NT2/D1 (cell line): ENCODE data around the gene BBS9.

Experiments
- DNase-seq: peaks from one replicate; pipeline ENCODE4 v3.0.0-alpha.2; 2011; ENCODE audit warnings: low read depth, low spot score
- H3K27me3 ChIP-seq: 2 replicates; pipeline ENCODE4 v1.6.0; 2011; ENCODE audit warnings: mild to moderate bottlenecking; ENCODE audit not compliant: insufficient read length, insufficient read depth
- H3K36me3 ChIP-seq: 2 replicates; pipeline ENCODE4 v1.6.1; 2011; ENCODE audit warnings: mild to moderate bottlenecking, low read length, mixed read lengths; ENCODE audit not compliant: insufficient read depth, insufficient read length
- H3K4me1 ChIP-seq: 2 replicates; pipeline ENCODE4 v1.5.1; 2011; ENCODE audit not compliant: insufficient read depth, insufficient read length
- H3K4me3 ChIP-seq: 2 replicates; pipeline ENCODE4 v1.5.1; 2011; ENCODE audit warnings: low read depth; ENCODE audit not compliant: insufficient read length
- H3K9ac ChIP-seq: 2 replicates; pipeline ENCODE4 v1.6.0; 2011; ENCODE audit warnings: low read depth; ENCODE audit not compliant: insufficient read length
- H3K9me3 ChIP-seq: 2 replicates; pipeline ENCODE4 v1.5.1; 2011; ENCODE audit warnings: mild to moderate bottlenecking, low read length; ENCODE audit not compliant: insufficient read depth
- SUZ12 ChIP-seq: IDR thresholded peaks from 2 replicates; pipeline ENCODE4 v1.6.1; 2011; ENCODE audit not compliant: insufficient read length, insufficient read depth; ENCODE audit errors: extremely low read depth
- YY1 ChIP-seq: IDR thresholded peaks from 2 replicates; pipeline ENCODE4 v1.6.1; 2011; ENCODE audit not compliant: insufficient read length, insufficient read depth
- ZNF274 ChIP-seq: IDR thresholded peaks from 2 replicates; pipeline ENCODE4 v1.6.1; 2011; ENCODE audit warnings: mild to moderate bottlenecking, low read depth, low read length

BBS9 gene

DNA sequence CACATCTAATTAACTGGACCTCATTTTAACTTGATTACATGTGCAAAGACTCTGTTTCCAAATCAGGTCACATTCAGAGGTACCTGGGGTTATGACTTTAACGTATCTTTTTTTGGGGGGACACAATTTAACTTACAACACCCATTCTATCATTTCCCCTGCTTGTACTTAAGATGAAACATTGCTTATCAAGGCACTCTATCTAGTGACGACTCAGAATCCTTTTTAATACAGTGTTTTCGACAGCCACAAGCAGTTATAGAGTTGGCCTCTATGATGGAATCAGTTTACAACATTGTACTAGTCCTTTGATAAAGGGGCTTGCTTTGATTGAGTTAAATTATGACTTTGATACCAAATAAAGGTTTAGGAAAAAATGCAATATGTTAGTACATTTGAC lies 22.7 kb downstream of the BBS9 start:
- DNase-seq: no peak
- no peaks in the 10 kb centered on the region for H3K36me3 ChIP-seq
- no peaks in the 10 kb centered on the region for H3K9me3 ChIP-seq
- no peak for TF ChIP-seq YY1
- no peak for TF ChIP-seq ZNF274
- H3K9ac ChIP-seq: no peak overlapping the region
- no peaks in the 10 kb centered on the region for H3K4me1 ChIP-seq
- H3K4me3 ChIP-seq: no peak overlapping the region
- no peaks in the 10 kb centered on the region for H3K27me3 ChIP-seq

- no peaks in the 10 kb centered on the region for H3K4me1 ChIP-seq
- TF ChIP-seq YY1 (no peak), SUZ12 (no peak), ZNF274 (no peak)
- H3K9me3 ChIP-seq: no peaks in the 10 kb centered on the region
- no peak for DNase-seq
- no peaks in the 10 kb centered on the region for H3K36me3 ChIP-seq
- H3K27me3 ChIP-seq: no peaks in the 10 kb centered on the region
- H3K9ac ChIP-seq: no peak overlapping the region
- no peak overlapping the region for H3K4me3 ChIP-seq
These were observed 26.4 kb downstream of the BBS9 start for GRCh38 chr7:33155811-33156210.

- no peak for TF ChIP-seq SUZ12
- no peak for TF ChIP-seq ZNF274
- no peak for TF ChIP-seq YY1
- H3K4me1 ChIP-seq: no peaks in the 10 kb centered on the region
- H3K4me3 ChIP-seq: no peak overlapping the region
- no peaks in the 10 kb centered on the region for H3K9me3 ChIP-seq
- no peak for DNase-seq
- H3K9ac ChIP-seq: no peak overlapping the region
- no peaks in the 10 kb centered on the region for H3K36me3 ChIP-seq
- H3K27me3 ChIP-seq: no peaks in the 10 kb centered on the region
These were observed 27.1 kb downstream of the BBS9 start for GRCh38 chr7:33156441-33156840.

DNA sequence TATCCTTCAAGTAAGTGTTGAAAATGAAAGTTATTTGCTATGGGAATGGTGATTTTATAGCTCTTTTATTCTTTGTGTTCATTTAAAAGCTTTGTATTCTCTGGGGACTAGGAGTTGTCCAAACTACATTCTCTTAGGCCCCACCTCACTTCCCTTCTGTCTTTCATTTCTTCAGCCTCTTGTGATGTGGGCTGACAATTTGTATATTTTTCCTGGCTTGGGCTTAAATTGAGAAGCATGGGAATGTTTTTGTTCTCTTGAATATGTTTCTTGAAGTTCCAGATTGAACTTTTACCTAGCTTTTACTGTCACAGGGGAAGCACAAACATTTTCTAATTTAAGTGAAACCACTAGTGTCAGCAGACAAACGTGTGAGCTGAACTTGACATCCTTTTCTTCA lies 27.9 kb downstream of the BBS9 start:
- Histone ChIP-seq H3K9me3 (no peaks in the 10 kb centered on the region), H3K4me1 (no peaks in the 10 kb centered on the region), H3K9ac (no peak overlapping the region), H3K27me3 (no peaks in the 10 kb centered on the region), H3K36me3 (no peaks in the 10 kb centered on the region), H3K4me3 (no peak overlapping the region)
- no peak for DNase-seq
- TF ChIP-seq SUZ12: no peak
- TF ChIP-seq YY1: no peak
- no peak for TF ChIP-seq ZNF274

DNA sequence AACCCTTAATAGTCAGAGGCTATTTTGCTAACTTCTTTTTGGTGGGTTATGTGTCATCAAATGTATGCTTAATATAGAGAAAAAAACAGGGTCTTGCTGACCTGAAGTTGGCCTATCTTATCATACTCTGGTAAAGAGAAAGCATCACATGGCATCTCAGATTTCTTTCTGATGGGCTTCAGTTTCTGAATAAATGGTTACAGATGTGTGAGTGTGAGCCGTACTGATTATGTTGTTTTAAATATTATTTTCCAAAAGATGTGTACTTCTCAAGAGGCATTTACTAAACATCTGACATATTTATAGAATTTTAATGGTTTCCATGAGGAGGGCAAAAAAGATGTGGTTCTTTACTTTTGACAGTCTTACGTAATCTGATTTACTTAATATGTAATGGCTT lies 28.4 kb downstream of the BBS9 start:
- no peak overlapping the region for H3K9ac ChIP-seq
- no peak for DNase-seq
- no peak overlapping the region for H3K4me3 ChIP-seq
- no peaks in the 10 kb centered on the region for H3K9me3 ChIP-seq
- no peaks in the 10 kb centered on the region for H3K36me3 ChIP-seq
- H3K27me3 ChIP-seq: no peaks in the 10 kb centered on the region
- no peaks in the 10 kb centered on the region for H3K4me1 ChIP-seq
- no peak for TF ChIP-seq SUZ12
- TF ChIP-seq YY1: no peak
- no peak for TF ChIP-seq ZNF274

DNA sequence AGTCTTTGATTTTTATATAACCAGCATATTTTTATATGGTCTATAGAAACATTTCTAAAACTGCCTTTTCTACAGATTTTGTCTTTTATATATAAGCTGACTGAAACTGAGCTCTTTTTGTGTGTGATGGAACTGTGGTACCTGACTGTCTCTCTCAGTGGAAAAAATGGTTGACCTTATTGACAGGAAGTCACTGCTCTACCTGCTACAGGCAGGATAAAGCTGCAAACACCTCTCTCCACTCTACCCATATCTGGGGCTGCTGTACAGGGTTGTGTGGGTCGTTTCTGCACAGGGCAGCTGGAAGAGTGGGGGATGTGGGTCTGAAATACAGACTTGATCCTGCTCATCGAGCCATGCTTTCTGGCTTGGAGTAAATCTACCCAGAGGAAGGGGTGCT lies 48.5 kb downstream of the BBS9 start:
- Histone ChIP-seq H3K4me3 (no peak overlapping the region), H3K4me1 (no peaks in the 10 kb centered on the region), H3K27me3 (no peaks in the 10 kb centered on the region), H3K36me3 (peaks cover 11% of the 10 kb centered on the region), H3K9me3 (peaks cover 32% of the 10 kb centered on the region), H3K9ac (no peak overlapping the region)
- no peak for DNase-seq
- TF ChIP-seq ZNF274 (no peak), SUZ12 (no peak), YY1 (no peak)

DNA sequence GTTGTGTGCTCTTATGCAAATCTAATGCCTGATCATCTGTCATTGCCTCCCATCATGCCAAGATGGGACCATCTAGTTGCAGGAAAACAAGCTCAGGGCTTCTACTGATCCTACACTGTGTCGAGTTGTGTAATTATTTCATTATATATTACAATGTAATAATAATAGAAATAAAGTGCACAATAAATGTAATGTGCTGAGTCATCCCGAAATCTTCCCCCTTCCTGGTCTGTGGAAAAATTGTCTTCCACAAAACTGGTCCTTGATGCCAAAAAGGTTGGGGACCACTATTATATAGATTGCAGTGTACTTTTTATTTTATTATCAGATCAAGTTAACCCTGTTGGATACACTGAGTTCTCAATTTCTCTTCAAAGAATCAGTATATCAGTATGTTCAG lies 50.2 kb downstream of the BBS9 start:
- TF ChIP-seq SUZ12 (no peak), ZNF274 (no peak), YY1 (no peak)
- Histone ChIP-seq H3K9me3 (peaks cover 21% of the 10 kb centered on the region), H3K4me1 (no peaks in the 10 kb centered on the region), H3K36me3 (peaks cover 11% of the 10 kb centered on the region), H3K4me3 (no peak overlapping the region), H3K9ac (no peak overlapping the region), H3K27me3 (no peaks in the 10 kb centered on the region)
- no peak for DNase-seq

DNA sequence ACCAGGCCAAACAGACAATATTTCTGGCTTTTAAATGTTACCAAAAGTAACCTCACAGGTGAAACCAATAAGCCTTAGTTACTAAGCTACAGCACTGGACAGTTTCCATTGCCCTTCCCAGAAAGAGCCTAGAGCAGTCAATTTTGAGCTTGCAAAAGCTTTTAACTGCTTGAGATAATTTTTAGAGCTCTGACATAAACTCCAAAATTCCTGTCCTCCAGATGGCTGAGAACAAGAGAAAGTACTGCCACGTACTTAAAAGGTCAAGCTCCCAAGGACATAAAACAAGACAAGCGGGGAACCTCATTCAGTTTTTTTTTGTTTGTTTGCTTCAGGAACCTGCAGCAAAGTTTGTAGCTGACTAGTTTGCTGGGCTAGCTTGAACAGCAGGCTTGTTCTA lies 54.1 kb downstream of the BBS9 start:
- DNase-seq: no peak
- no peaks in the 10 kb centered on the region for H3K27me3 ChIP-seq
- H3K4me3 ChIP-seq: no peak overlapping the region
- H3K9ac ChIP-seq: no peak overlapping the region
- H3K4me1 ChIP-seq: no peaks in the 10 kb centered on the region
- peaks cover 6% of the 10 kb centered on the region for H3K36me3 ChIP-seq
- no peak for TF ChIP-seq ZNF274
- TF ChIP-seq SUZ12: no peak
- no peak for TF ChIP-seq YY1
- peaks cover 21% of the 10 kb centered on the region for H3K9me3 ChIP-seq
